Right renal pelvis (tissue), 4 donors: ENCODE data around the gene DSTN. TPM values are rescaled to one million over a fixed set of nuclear protein-coding genes. Genes with fewer than 3 reads are reported as not detected.

Source experiments
- DNase-seq, 4 donors: peaks; one replicate each; pipeline ENCODE4 v3.0.0-alpha.2; 2013; ENCODE audit warnings: low read depth in 4 of 4, low spot score in 3 of 4, missing footprints in 1 of 4
- polyA plus RNA-seq, 4 donors: library from polyadenylated mRNA; unstranded; fragments of 120-200 nt; gene quantifications; one replicate each; pipeline ENCODE4 v1.2.1, GENCODE V29; 2013; ENCODE audit not compliant: insufficient read length in 4 of 4

DSTN gene
- polyA plus RNA-seq, 4 donors = 393 to 465 (median 444) TPM

DNA sequence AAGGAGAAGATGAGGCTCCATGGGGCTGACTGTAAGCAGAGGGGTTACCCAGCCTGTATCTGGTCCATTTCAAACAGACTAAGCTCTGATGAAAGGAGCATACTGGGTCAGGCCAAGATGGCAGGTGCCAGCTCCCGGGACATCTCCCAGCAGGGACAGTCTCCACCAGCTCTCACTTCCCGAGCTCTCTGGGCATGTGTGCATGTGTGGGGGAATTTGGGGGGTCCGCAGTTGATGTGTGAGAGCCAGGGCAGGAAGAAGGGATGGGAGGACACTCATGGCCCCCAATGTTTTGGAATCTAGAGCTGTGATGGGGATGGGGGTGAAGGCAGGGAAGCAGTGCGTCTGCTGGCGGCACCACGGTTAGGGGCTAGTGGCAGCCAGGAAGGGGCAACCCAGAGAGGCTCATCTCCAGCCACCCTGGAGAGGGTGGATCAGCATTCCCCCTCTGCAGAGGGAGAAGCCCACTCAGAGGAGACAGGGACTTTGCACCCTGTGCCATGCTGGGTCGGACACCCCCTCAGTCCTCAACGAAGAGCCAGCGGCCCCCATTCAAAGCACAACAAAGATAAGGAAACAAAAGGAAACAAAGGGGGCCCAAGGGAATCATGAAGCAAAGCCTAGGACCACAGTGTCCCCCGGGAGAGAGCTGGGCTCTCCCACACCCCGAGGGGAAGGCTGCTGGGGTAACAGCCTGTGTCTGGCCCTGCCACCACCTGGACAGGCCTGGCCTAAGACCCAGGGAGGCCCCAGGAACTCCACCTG lies 52.4 kb downstream of the DSTN start:
- DNase-seq = no peak

DNA sequence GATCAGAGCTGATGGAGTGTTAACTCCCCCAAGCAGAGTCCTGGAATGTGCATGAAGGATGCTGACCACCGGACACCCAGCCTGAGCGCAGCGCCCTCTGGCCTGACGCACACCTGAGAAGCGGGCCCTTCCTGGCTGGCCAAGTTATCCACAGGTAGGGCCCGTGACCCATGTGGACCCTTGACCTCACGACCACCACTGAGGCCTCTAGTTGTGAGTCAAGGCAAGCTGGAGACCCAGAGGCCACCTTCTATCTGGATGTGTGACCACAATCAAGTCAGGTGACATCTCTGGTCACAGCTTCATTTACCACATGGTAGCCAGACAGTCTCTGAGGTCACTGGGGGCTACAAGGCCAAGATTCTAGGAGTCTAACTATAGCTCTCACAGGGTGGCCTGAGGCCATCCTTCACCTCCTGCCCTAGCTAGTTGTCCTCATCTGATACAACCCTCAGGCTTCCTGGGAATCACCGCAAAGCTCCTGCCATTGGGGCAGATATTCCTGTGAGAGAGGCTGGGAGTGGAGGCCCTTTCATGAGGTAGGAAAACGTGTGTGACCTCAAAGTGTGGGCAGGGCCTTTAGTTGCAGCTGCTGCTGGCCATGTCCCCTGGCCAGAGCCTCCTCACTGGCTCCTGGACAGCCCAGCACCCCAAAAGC lies 53.1 kb downstream of the DSTN start:
- no peak for DNase-seq

DNA sequence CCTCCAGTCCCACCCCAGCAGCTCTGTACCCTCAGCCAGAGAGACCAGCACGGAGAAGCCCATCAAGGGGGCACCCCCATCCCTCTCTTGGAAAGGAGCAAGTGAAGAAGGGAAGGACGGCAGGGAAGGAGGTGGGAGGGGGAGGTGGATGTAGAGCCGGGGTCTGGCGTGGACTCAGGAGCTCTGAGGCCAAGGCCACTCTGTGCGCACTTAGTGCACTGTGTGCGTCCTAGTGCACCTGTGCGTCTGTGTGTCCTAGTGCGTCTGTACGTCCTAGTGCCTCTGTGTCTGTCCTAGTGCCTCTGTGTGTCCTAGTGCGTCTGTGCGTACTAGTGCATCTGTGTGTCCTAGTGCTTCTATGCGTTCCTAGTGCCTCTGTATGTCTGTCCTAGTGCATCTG lies 54.2 kb downstream of the DSTN start:
- DNase-seq = no peak

DNA sequence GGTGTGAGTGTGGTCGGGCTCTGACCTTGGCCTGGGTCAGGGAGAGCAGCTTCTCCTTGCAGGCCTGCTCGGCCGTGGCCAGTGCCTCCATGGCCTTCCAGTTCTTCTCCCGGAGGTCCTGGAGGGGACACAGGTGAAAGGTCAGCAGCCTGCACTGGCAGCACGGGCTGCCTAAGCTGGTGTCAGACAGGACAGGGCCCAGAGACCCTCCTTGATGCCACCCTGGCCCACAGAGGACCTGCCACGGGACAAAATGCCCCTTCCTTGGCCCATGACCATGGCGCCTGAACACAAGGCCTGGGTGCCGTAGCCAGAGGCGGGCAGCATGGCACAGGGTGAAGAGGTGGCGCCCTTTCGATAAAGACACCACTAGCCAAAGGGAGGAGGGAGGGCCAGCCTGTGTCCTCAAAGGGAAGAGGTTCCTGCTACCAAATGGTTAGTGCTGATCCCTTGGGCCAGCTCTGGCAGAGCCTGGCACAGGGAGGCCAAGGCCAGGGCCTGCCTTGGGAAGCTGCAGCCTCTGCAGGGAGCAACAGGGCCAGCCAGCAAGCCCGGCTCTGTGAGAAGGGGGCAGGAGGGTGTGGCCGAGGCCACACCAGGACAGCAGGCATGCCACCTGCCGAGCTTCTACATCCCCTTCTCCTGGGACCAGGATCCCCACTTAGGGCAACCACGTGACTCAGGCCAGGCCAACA lies 54.8 kb downstream of the DSTN start:
- no peak for DNase-seq

DNA sequence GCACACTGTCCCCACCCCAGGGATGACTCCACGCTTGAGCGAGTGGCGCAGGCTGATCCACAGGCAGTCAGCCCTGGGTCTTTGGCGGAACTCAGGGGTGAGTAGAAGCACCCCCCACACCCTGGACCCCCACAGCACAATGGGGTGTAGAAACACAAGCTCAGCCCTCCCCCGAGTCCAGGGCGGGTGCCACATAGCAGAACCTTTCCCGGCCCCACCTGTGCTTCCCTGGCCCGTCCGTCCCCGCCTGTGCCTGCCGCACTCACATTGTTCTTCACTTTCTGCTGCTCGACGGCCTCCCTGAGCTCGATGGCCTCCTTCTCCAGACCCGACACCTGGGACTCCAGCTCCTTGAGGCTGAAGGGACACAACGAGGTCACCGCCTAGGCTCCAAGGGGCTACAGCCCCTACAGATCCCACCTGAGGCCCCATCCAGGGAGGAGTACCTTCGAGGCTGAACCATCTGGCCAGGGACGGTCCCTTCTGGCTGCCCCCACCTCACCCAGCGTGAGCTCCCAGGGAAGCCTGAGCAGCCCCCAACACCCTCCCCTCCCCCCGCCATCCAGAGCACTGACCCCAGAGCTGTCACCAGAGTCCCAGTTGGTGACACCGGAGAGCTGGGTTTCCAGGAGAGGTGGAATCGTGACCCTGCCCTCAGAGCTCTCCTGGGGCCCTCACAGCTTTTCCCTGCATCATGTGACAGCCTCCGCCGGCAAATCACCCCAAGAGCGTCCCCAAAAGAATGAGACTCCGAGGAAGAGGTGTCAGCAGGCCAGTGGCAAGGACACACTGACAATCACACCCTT lies 55.6 kb downstream of the DSTN start:
- no peak for DNase-seq

DNA sequence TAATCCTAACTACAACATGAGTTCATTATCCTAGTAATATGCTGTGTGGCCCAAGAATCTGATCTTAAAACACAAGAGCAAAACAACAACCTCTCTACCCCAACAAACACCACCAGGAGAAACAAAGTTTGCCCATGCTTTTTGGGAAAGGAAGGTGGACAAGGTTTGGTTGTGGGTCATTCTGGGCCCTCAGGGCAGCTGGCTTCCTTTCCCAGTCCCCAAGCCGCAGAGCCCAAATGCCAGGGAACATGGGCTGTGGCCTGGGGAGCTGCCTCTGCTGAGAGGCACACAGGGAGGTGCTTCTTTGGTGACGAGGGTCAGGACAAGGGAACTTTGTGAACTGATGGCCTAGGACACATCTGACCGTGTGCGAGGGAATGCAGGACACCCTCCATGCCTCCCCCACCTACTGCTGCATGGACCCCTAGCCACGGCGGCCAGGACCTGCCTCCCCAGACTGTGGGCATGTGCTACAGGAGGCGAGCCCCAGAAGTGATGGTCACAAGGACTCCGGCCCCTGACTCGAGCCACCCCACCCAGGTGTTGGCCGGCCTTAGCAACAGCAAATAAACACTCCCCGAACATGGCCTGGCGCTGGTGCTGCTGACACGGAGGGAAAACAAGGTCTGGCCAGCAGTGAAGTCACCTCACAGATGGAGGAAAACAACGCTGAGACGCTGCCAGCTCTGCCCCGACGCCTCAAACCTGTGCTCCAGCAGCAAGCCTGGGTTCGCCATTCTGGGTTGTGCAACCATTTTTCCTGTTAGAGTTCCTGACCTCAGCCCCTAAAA lies 56.5 kb downstream of the DSTN start:
- no peak for DNase-seq

DNA sequence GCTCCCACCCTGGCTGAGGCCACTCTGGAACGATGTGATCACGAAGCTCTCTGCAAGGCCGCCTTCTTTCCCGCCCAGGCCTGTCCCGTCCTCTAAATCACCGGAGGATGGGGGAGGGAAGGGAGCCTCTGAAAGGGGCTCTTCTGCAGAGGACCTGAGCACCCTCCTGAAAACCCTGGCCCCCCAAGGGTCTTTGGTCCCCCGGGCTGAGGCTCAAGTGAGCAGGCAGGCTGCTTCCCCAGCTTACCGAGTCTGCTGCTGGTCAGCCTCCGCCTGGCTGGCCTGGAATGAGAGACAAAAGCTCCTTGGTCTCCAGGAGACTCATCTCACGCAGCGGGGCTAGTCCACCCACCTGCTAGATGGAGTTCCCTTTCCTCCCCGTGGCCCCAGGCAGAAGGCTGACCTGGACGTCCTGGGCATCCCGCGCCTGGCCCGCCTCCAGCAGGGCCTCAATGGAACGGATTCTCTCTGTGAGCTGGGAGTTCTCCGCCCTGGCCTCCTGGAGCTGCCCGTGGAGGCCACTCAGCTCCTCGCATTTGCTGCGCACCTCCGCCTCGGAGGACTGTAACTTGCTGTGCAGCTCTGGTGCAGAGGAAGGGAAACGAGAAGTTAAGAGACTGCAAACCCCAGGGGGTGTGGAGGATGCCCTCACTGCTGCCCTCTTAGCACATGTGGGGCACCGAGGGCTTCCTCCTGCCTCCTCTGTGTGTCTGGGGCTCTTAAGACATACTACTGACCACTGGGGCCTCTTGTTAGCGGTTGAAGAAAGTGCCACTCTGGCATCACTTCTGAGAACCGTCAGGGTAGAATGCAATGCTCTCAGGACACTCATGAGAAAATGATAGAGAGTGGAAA lies 57.5 kb downstream of the DSTN start:
- no peak for DNase-seq

DNA sequence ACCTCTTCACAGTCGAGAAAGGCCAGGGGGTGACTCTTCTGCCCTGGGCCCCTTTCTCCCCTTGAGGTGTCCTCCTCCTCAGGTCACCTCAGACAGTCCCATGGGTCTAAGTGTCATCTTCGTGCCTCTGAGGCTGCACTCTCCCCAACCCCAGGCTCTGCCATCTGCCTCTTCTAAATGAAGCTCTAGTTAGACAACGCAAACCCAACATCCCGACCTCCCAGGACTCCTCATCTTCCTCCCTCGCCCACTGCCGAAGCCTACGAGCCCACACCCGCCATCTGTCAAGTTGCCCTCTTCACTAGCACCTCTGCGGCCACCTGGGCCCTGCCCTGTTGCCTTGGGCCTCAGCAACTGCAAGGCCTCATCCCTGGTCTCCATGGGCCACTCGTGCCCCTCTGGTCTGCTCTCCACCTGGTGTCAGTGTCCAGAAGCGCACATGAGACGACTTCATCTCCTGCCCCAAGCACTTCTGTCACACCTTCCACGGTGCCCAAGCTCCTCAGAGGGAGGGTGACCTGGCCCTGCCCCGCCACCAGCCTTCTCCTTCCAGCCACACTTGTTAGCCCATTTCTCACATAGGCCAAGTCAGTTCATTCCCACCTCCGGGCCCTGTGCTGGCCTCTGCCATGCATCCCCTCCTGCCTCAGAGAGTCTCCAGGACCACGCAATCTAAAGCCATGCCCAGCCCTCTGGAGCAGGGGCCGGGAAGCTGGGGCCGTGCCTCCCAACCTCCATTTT lies 58.4 kb downstream of the DSTN start:
- DNase-seq = no peak

DNA sequence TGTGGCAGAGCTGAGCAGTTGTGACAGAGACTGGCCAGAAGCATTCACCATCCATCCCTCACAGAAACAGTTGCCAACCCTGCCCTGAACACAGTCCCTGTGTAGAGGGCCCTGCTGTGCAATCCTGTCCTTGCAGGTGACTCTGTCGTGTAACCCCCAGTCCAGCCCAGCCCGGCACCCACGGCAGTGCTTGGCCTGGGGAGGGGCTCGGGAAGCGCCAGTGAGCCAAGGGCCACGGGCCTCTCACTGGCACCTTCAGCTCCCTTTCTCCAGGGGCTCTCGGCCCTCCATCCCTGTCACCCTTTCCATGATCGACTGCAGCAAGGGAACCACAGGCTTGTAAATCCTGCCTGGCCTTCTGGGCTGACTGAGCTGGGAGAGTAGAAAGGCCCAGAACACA lies 59.1 kb downstream of the DSTN start:
- no peak for DNase-seq

DNA sequence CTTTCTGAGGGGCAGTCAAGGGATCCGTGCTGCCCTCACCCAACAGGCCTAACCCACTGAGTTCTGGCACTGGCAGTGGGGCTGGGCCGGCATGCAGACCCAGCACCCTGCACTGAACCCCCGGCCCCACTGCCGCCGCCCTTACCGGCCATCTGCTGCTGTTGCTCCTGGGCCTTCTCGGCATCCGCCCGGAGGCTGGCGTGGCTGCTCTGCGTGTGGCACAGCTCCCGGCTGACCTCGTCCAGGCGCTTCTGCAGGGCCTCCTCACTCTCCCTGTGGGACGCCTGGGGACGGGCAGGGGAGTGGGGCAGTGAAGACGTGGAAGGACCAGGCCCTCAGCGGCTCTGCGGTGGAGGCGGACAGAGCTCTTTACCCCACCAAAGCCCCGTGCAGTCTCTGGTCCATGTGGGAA lies 59.8 kb downstream of the DSTN start:
- no peak for DNase-seq

DNA sequence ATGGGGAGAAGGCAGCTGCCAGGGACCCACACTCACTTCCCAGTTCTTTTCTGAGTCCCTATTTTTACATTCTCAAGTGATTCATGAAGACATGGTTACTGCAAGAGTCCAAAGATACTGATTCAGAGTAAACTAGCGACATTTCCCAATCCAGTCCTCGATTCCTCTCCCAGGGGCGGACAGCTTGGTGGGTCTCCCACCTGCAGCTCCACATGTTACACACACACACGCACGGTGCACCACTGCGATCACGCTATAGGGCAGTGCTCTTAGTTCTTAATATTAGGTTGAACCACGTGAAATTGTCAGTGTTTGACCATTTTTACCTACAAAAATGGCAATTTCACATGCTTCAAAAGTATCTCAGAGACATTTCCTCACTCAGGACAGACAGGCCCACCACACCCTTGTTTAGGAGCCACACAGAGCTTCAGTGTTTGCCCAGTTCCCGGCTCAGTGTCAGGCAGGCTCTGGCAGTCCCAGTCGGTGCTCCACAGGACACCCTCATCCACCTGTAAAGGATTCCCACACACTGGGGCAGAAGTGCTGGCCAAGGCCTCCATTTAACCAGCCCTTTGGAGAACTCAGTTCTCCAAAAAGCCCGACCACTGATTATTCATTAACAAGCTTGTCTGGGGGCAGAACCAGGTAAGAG lies 60.4 kb downstream of the DSTN start:
- DNase-seq = no peak

DNA sequence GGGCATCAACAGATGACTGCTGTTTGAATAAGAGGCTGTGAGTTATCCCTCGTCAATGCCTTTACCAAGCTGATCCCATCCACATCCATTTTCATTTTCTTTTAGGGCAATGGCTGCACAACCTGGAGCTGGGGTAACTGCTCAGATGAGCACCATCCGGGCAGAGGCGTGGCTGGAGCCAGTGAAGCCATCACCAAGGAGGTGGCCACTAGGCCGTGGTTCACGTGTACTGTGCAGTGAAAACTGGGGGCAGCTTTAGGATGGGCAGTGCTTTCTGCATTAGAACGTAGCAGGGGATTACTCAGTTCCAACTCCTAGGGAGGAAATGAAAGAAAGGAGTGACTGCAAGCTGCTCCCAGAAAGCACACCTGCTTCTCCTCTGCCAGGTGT lies 60.9 kb downstream of the DSTN start:
- no peak for DNase-seq

DNA sequence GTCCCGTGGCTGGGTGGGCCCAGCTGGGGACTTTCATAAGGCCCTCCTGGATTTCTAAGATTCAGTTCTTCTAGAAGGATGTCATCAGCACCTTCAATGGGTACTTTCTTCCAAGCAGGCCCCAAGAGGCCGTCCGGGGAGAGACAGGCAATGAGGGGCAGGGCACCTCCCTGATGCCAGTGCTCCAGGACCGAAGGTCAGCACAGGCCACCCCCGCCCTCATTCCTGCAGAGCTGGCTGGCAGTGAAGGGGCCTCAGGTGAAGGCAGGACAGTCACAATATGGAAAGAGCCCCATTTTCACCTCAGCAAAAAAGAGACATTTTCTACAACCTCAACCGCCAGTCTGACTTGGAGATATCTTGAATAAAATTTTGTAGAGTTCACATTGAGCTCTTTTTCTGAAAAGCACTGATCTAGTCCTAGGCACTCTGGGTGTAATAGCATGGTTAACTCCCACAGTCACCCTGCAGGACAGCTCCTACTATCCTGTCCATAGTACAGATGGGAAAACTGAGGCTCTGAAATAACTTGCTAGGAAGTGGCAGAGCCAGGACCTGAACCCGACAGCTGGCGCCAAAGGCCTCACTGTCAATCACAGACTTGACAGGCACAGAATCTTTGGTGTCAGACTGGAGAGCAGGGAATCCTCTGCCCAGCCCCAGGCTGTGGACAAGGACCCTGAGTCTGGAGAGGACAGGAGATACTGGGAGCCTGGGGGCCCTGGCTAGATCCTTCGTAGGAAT lies 61.9 kb downstream of the DSTN start:
- DNase-seq = no peak

DNA sequence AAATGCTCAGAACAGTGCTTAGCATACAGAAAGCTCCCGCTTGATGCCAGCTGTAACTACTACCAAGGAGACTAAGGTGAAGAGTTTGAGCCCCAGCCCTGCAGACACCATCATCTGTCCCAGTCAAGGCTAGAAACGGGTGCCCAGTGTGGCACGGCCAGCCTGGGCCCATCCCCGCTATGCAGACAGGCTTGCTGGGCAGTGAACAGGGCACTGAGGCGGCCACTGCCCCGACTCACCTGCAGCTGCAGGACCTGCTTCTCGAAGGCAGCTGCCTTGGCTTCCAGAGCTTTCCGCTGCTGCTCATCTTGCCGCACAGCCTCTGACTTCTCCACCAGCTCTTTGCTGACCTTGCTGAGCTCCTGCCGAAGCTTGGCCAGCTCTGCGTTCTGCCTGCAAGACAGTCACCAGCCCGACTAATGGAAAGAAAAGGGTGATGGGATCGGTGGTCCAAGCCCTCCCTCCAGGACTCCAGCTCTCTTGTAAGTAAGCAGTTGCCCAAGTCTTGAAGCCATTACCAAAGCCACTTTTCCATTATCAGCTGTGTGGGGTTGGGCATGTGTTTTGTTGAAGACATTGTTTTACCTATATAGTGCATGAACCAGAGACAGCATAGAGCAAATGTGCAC lies 63.5 kb downstream of the DSTN start:
- no peak for DNase-seq

DNA sequence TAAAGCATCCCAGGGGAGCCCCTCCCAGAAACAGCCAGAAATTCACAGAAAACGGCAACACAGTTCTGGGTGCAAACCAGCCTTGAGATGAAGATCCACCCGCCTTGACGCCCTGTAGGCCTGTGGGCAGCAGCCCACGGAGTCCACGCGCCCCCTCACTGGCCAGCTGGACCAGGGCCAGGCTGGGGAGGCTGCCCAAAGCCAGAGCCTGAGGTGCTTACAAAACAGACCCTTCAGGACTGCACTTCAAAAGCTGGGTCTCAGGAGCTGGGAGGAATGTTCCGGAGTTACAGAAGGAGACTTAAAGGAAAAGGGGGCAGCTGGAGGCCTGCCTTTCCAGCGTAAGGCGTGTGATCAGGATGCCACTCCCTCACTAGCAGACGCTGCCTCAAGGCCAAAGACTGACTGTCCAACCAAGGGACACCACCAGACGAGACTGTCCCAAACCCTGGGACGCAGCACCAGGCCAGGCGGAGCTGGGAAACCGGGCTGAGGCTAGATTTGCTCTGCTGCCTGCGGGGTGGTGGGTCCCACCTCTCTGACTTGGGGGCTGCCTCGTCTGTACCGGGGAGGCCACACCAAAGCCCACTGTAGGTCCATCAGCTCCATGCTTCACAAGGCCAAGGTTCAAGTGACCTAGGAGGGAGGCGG lies 64.1 kb downstream of the DSTN start:
- no peak for DNase-seq

DNA sequence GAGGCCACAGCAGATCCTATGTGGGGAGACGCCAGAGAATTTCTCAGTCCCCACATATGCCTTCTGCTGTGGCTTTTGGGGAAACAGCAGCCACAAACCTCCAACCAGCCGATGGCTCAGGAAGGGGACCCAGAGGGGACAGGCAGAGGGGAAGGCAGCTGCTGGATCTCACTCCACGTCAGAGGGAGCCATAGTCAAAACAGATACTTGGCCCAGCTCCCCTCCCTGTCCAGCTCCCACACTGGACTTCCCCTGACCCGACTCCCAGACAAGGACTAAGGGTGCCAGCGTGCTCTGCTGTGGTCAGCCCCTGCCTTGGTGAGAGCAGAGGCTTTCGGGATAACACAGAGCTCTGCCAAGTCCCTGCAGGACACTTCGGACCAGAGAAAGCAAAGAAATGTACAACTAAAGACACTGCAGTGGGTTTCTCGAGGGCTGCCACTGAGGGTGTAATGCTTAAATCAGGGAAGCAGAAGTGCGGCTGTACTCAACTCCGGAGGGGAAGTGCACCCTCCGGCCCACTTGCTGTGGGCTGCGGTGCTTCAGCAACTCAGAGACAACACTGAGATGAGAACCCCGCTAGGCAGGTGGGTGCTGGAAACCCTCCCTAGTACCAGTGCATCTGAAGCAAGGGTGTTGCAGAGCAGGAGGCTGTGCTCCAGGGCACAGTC lies 64.9 kb downstream of the DSTN start:
- peak in 1 of 4 donors; percentile 35 for DNase-seq
